HK-2 (cell line): ENCODE results near the gene ALAS2.
A peak's percentile ranks its signal among the peaks of the same experiment; 100 is the strongest.
"Not testable (repeated sequence)": the region's sequence is repeated elsewhere in the genome, so short reads cannot be mapped to it uniquely, and the experiment has no call there.

Experiments
- DNase-seq: peaks from one replicate; pipeline ENCODE4 v3.0.0-alpha.2; 2018; ENCODE audit not compliant: unreplicated experiment

Gene ALAS2

DNA sequence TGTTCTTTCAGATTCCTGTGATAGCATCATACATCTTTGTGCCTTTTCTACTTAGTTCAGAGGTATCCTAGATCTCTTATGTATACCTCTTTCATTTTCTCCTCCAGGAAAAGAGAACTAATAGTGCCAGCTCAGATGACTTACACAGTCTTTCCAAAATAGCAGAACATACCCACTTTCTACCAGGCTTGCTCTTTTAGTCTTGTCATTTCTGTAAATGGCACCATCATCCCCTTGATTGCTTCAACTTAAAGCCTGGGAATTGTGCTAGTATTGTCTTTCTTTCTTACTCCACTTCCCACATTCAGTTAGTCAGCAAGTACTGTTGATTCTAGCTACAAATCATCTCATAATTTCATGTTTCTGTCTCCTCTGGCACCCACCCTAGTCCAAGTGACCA, 25.5 kb downstream of the ALAS2 start:
- no peak for DNase-seq

DNA sequence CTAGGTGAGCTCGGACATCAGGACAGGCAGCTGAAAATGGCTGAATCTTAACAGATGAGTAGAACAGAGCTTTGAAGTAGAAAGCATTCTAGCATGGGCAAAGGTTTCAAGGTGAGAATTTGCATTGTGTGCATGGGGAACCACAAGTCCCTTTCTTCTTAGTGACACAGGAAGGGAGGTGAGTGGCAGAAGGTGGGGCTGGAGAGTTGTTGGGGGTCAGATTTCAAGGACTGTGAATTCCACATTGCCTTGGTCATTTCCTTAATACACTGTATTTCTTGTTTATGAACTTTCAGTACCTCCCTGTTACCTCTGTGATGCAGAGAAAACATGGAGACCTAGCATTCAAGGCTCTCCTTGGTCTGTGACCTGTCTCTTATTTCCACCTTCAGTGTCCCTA, 26.5 kb downstream of the ALAS2 start:
- DNase-seq: no peak

DNA sequence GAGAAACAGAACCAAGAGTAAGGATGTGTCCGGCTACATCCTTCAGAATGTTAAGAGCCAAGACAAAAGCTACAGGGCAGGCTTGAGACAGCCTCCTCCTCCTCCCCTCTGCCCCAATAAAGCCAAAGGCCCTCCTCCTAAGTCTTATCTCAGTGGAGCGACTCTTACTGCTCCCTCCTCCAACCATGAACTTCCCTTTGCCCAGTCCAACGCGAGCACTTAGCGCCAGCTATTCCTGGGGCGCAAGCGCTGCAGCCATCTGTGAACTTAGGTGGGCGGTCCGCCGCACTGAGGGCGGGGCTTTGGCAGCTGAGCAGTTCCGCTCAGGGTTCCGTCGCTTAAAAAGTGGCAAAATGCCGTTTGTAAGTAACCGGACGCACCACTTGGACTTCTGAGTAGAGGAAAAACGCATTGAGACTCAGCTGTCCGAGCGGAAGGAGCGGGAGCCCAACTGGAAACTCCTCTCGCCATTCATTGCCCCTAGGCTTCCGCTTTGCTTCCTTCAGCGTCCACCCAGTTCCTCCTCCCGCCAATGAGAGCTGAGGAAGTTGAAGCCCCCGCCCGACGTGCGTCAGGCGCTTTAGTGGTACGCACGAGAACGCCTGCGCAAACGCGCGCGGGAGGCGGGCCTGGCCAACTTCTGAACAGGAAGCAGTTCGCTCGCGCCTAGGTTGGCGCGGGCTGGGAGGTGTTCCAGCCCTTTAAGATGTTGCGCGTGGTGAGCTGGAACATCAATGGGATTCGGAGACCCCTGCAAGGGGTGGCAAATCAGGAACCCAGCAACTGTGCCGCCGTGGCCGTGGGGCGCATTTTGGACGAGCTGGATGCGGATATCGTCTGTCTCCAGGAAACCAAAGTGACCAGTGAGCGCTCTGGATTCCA, 30.8 kb downstream of the ALAS2 start, which contains the start of gene APEX2:
Gene APEX2, plus strand, starts transcription at position 647 of the 882 bp plus-strand sequence. Its CDS starts 60 bp downstream, at position 707.
- peak; percentile 87 for DNase-seq

DNA sequence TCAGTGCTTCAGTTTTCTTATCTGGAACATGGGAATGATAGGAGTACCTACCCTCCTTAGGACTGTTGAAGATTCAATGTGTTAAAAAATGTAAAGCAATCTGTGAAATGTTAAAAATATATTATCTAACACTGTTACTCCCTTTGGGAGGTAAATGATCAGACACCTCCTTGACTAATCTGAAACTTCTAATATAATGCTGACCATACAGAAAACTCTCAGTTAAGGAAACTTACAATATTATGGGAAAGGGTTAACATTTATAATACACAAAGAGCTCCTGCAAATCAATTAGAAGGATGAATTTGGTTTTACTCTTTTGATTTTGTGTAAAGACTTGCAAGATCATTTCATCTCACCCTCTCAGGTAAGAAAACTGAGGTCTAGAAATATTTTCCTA, 35.2 kb downstream of the ALAS2 start:
- no peak for DNase-seq

DNA sequence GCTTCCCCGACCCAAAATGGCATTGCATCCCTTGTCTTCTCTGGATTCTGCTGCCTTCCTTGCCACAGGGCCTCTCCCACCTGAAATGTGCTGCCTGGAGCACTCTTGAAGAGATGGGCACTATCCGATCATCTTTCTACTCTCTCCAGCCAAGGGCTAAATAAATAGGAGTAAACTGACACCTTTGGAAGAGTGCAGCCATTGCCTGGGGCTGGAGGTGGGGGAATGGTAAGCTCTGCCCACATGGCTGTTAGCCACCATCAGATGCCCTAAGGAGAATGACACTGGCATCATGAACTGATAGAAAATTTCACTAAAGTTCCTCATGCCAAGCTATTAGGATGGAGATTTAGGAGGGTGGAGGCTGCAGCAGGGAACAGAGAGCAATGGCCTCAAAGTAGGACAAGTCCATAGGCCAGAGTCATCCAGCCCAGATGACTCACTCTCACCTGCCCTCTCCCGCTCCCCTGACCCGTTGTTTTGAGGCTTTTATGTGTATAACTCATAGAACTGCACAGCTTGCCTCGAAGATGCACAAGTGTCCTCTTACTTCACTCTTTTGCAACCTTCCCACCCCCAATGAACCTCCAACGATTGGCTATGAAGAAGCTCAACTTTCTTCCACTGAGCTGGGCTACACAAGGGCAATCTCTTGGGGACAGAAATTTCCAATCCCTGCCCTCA, 36.0 kb downstream of the ALAS2 start:
- DNase-seq: no peak

DNA sequence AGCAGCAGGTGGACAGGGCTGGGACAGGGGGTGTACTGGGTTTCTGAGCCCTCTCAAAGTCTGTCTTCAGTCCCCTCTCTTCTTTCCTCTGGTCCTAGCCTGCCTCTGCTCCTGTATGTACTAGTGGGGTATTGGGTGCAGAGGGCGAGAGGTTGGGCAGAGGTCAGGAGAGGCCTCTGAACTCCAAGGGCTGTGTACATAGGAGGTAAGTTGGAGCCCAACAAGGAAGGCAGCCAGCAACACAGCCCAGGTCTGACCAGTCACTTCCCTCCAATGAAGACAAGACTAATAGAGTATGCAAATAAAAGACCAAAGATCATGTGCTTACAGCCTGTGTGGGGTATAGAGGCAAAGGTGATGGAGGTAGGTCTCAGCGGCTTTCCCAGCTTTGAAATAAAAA, 36.7 kb downstream of the ALAS2 start, which contains the start of gene PFKFB1:
Gene PFKFB1, minus strand, starts transcription at position 90 of the 400 bp plus-strand sequence. CDS start 181 bp downstream, outside the sequence.
- no peak for DNase-seq

DNA sequence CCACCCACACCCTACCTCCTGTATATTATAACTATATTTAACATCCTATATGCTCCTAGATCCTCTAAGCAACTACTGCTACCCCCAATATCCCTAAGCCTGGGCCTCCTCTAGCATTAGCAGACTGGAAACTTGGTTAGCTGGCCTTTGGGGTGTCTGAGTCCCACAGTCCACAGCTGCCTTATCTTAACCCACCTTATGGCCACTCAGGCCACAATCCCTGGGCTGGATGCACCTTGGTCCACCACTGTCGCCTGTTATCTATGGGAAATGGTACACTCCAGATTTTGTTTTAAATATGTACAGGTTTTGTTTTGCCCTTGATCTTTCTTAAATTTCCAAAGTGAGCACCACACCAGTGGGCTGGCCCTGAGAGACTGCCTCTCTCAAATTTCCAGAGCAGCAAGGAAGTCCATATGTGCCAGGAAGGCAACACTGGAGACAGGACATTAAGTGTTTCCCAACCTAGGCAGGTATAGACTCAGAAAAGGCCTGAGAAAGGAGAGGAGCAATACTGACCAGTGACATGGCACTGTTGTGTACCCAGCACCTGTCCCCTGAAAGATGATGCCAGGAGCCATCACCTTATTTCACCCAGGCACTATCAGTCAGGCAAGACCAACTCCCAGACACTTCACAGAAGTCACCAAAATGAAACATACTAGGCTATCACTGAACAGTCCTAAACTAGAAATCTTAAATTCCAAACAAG, 37.7 kb downstream of the ALAS2 start:
- no peak for DNase-seq

DNA sequence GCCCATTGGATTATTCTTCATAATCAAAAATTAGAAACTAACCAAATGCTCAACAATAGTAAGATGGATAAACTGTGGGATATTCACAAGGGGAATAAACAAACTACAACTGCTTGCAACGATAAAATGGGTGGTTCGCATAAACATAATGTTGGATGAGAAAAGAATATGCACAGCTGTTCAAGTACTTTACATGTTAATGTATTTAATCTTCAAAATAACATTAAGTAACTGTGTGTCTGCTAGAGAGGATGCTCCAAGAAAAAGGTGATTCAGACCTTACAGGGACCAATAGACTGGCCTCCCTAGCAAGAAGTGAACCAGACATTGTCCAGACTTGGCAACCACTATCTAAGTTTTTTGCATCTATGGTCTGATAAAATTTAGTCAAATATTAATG, 39.1 kb downstream of the ALAS2 start:
- no peak for DNase-seq

DNA sequence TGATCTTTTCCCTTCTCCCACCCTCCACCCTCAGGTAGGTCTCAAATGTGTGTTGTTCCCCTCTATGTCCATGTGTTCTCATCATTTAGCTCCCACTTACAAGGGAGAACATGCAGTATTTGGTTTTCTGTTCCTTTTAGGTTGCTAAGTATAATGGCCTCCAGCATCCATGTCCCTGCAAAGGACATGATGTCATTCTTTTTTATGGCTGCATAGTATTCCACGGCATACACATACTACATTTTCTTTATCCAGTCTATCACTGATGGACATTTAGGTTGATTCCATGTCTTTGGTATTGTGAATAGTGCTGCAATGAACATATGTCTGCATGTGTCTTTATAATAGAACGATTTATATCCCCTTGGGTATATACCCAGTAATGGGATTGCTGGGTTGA, 47.5 kb downstream of the ALAS2 start:
- DNase-seq: not testable (repeated sequence)

DNA sequence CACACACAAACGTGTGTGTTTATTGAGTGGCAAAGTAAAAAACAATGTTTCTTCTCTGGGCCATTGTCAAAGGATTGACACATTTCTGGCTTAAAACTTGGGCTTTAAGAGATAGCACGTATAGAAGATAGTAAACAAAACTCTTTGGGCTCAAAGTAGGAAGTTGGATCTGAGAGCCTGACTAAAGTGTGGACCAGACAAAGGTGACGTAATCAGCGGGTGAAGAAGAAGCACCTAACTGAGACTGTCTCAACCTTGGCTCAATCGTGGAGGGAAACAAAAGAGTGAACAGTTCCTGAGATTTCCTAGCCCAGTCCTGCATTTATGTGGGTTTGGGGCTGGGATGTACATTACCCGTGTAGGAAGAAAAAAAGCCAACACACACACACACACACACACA, 50.4 kb downstream of the ALAS2 start:
- DNase-seq: no peak

DNA sequence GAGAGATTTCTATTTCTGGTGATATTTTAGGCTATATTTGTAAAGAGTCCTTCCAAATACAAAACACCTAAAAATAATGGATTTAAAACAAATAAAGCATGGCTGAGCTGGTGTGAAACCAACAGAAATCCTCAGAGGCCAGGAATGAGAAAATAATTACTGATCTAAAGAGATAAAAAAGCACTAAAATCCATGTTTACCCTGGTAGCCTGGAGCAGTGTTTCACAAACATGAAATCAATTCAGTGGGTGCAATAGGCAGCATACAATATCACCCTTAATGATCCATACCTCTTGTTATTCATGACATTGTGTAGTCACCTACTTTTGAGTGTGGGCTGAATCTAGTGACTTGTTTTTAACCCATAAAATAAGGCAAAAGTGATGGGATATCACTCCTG, 51.3 kb downstream of the ALAS2 start:
- no peak for DNase-seq

DNA sequence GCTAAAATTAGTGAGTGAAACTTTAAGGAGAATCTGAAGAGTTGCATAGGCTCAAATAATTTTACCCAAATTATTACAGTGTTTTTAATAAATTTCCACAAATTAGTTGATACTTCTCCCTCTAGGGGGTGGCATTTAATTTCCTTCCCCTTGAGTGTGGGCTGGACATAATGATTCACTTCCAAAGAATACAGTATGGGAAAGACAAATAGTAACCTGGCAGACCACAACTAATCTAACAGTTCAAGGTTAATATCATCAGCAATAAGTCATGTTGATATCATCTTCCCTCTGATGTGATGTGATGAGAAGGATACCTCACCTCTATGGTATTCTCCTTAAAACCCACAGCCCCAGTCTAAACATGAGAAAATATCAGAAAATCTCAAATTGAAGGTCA, 52.3 kb downstream of the ALAS2 start:
- no peak for DNase-seq

DNA sequence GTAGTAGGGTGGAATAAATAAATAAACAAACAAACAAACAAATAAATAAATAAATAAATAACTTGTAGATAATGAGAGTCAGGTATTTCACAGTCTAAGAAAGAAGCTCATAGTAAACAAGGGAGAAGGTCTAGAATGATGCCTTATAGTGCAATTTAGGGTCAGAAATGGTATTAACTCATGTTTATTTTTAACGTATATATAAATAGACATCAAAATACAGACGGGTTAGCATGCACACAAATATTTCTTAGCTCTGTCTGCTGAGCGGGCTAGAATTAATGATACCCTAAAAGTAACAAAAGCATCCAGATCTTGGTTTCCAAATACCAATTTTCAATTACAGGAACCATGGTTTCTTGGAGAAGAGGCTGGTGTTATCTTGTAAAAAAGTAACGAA, 53.4 kb downstream of the ALAS2 start:
- no peak for DNase-seq

DNA sequence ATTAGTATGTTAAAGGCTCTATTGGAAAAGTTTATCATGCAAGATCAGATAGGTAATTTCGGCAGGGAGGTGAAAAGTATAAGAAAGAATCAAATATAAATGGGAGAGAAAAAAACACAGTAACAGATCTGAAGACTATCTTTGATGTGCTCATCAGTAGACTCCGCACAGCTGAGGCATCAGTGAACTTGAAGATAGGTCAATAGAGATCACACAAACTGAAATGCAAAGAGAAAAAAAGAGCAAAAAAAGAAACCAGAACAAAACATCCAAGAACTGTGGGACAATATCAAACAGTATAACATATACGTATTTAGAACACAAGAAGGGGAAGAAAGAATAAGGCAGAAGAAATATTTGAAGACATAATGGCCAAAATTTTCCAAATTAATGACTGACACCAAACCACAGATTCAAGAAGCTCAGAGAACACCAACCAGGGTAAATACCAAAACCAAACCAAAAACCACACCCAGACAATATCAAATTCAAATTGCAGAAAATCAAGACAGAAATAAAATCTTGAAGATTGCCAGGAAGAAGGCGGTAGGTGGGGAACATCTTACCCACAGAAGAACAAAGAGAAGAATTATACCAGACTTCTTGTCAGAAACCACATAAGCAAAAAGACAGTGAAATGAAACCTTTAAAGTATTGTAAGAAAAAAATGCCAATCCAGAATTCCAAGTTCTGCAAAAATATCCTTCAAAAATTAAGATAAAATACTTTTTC, 65.8 kb downstream of the ALAS2 start:
- DNase-seq: no peak

DNA sequence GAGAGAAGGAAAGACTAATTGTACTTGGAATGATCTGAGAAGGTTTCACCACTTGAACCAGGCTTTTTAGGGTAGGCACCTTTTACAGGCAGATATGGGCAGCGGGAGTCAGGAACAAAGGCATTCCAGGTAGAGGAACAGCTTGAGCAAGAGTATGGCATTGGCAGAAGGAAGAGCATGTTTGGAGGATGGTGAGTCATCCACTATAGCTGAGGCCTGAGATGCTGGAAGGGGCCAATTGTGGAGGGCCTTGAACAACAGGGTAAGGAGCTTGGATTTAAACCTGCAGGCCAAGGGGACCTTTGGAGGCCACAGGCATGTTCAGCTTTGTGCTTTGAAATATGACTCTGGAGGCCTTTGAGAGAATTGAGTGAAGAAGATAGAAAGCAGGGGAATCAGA, 69.0 kb downstream of the ALAS2 start:
- DNase-seq: no peak
